ENCODE results near the gene SCNN1B.

GRCh38 chr16:23303685-23304084 is 1.6 kb downstream of the SCNN1B start:
- TF ChIP-seq CTCF (IDR thresholded peaks at IDR 0.05; ENCODE audit: insufficient read depth, low read length) (no peak), GABPA (IDR thresholded peaks at IDR 0.05; ENCODE audit: low read depth) (no peak)
